OCI-LY1 (cell line): ENCODE results near the gene MAK.
A peak's percentile ranks its signal among the peaks of the same experiment; 100 is the strongest.
"Not testable (repeated sequence)": the region's sequence is repeated elsewhere in the genome, so short reads cannot be mapped to it uniquely, and the experiment has no call there.

Experiments
- H2AFZ ChIP-seq: fragments of 200-600 bp; sonication (generic), shearing (Covaris generic); 2 replicates; pipeline ENCODE4 v1.6.0; 2014; ENCODE audit warnings: antibody characterized with exemption, mild to moderate bottlenecking, low read length
- H3F3A ChIP-seq: fragments of 200-600 bp; sonication (generic), shearing (Covaris generic); 2 replicates; pipeline ENCODE4 v1.6.0; 2014; ENCODE audit warnings: mild to moderate bottlenecking, antibody characterized with exemption, low read length, moderate library complexity; ENCODE audit not compliant: insufficient read depth
- H3K27ac ChIP-seq: fragments of 200-600 bp; sonication (generic); 2 replicates; pipeline ENCODE4 v1.5.1; 2014; ENCODE audit warnings: low read length, mixed run types, mild to moderate bottlenecking, low read depth; ENCODE audit not compliant: poor library complexity, severe bottlenecking
- H3K27me3 ChIP-seq: fragments of 200-600 bp; sonication (generic); 2 replicates; pipeline ENCODE4 v1.6.0; 2014; ENCODE audit warnings: antibody characterized with exemption, mild to moderate bottlenecking, low read length, moderate library complexity; ENCODE audit not compliant: insufficient read depth
- H3K36me3 ChIP-seq: fragments of 200-600 bp; sonication (generic); 2 replicates; pipeline ENCODE4 v1.6.1; 2014; ENCODE audit warnings: mild to moderate bottlenecking, antibody characterized with exemption, low read length, moderate library complexity, mixed read lengths; ENCODE audit not compliant: insufficient read depth
- H3K4me1 ChIP-seq: fragments of 200-600 bp; sonication (generic); 2 replicates; pipeline ENCODE4 v1.5.1; 2014; ENCODE audit warnings: mild to moderate bottlenecking, low read length, moderate library complexity; ENCODE audit not compliant: insufficient read depth, severe bottlenecking
- H3K4me2 ChIP-seq: fragments of 200-600 bp; sonication (generic), shearing (Covaris generic); 2 replicates; pipeline ENCODE4 v1.6.1; 2014; ENCODE audit warnings: low read length
- H3K4me3 ChIP-seq: fragments of 200-600 bp; sonication (generic); 2 replicates; pipeline ENCODE4 v1.5.1; 2014; ENCODE audit warnings: low read length, low read depth, mild to moderate bottlenecking, mixed read lengths; ENCODE audit not compliant: poor library complexity, severe bottlenecking
- H3K79me2 ChIP-seq: fragments of 200-600 bp; shearing (Covaris generic); 2 replicates; pipeline ENCODE4 v1.6.1; 2016; ENCODE audit warnings: mixed run types, low read length, mixed read lengths; ENCODE audit not compliant: insufficient read depth
- H3K9ac ChIP-seq: fragments of 200-600 bp; sonication (generic), shearing (Covaris generic); 2 replicates; pipeline ENCODE4 v1.6.1; 2014; ENCODE audit warnings: mild to moderate bottlenecking, low read length, mixed read lengths
- H3K9me2 ChIP-seq: fragments of 200-600 bp; sonication (generic), shearing (Covaris generic); 2 replicates; pipeline ENCODE4 v1.6.1; 2014; ENCODE audit warnings: low read depth, mild to moderate bottlenecking, low read length, mixed read lengths
- H3K9me3 ChIP-seq: fragments of 200-600 bp; shearing (Covaris generic); 2 replicates; pipeline ENCODE4 v1.6.1; 2014; ENCODE audit warnings: low read length, mixed read lengths
- H4K20me1 ChIP-seq: fragments of 200-600 bp; sonication (generic), shearing (Covaris generic); 2 replicates; pipeline ENCODE4 v1.6.0; 2016; ENCODE audit warnings: mild to moderate bottlenecking, low read length; ENCODE audit not compliant: insufficient read depth
- CTCF ChIP-seq: fragments of 200-600 bp; sonication (generic), shearing (Covaris generic); IDR thresholded peaks from 2 replicates; pipeline ENCODE4 v1.5.1; 2017; ENCODE audit warnings: mild to moderate bottlenecking, antibody characterized with exemption, low read length, moderate library complexity, mixed read lengths
- EZH2 ChIP-seq: fragments of 200-600 bp; sonication (generic), shearing (Covaris generic); IDR thresholded peaks from 2 replicates; pipeline ENCODE4 v1.8.0; 2017; ENCODE audit warnings: borderline replicate concordance, mixed run types, mild to moderate bottlenecking, antibody characterized with exemption, low read length, moderate library complexity, mixed read lengths

Gene MAK

GRCh38 chr6:10837995-10838793 lies at the start of gene MAK:
MAK (minus strand) TSS chr6:10838539; CDS start chr6:10830648, 7,891 bp downstream.
- Histone ChIP-seq H3K4me1 (peaks cover 22% of the 10 kb centered on the region), H3K9ac (peak within 1 kb of the TSS; percentile 38; the same call in 1 of the 2 replicates), H3K27me3 (0 out of 2 replicates have a peak, but pooled peaks cover 4% of the 10 kb centered on the region), H2AFZ (no peak within 1 kb of the TSS), H4K20me1 (no peaks in the 10 kb centered on the region), H3K9me3 (no peaks in the 10 kb centered on the region), H3K27ac (no peak within 1 kb of the TSS), H3K4me2 (peak within 1 kb of the TSS; percentile 92), H3K9me2 (no peaks in the 10 kb centered on the region), H3K36me3 (no peaks in the 10 kb centered on the region; the same call in 1 of the 2 replicates), H3F3A (no peaks in the 10 kb centered on the region), H3K79me2 (no peaks in the 10 kb centered on the region), H3K4me3 (peak within 1 kb of the TSS; percentile 68)
- TF ChIP-seq EZH2 (no peak), CTCF (no peak)

- Histone ChIP-seq H4K20me1 (no peaks in the 10 kb centered on the region), H3K4me2 (peak within 1 kb of the TSS; percentile 21; the same call in 1 of the 2 replicates), H3K4me3 (no peak within 1 kb of the TSS), H3K36me3 (no peaks in the 10 kb centered on the region; the same call in 1 of the 2 replicates), H3K9me3 (peaks cover 8% of the 10 kb centered on the region; the same call in 1 of the 2 replicates), H3K9ac (no peak within 1 kb of the TSS), H3F3A (no peaks in the 10 kb centered on the region), H3K27ac (no peak within 1 kb of the TSS), H3K4me1 (peaks cover 3% of the 10 kb centered on the region), H3K27me3 (peaks cover 4% of the 10 kb centered on the region; the same call in 1 of the 2 replicates), H3K79me2 (no peaks in the 10 kb centered on the region), H2AFZ (no peak within 1 kb of the TSS), H3K9me2 (no peaks in the 10 kb centered on the region)
- TF ChIP-seq EZH2 (no peak), CTCF (no peak)
Observed at GRCh38 chr6:10886691-10887502, 48.6 kb upstream of the MAK start, which contains the start of gene SYCP2L. SYCP2L (plus strand) TSS chr6:10887052; CDS start chr6:10887127, 75 bp downstream.

GRCh38 chr6:10886365-10886690 lies 48.0 kb upstream of the MAK start:
- not testable (repeated sequence) for H3K4me3 ChIP-seq, H3F3A ChIP-seq, H3K4me1 ChIP-seq, H3K27ac ChIP-seq, H4K20me1 ChIP-seq, H3K36me3 ChIP-seq, H3K9me2 ChIP-seq, H3K9me3 ChIP-seq, H3K79me2 ChIP-seq, H3K9ac ChIP-seq, H3K27me3 ChIP-seq, H2AFZ ChIP-seq
- peak overlapping the region; percentile 21; the same call in 1 of the 2 replicates for H3K4me2 ChIP-seq
